Type B pancreatic cell (in vitro differentiated cells): Measurements from ENCODE around the gene PRKCQ. TPM values are rescaled to one million over a fixed set of nuclear protein-coding genes. Genes with fewer than 3 reads are reported as not detected.

Experiments
- DNase-seq: peaks from one replicate; pipeline ENCODE4 v3.0.0; 2021; ENCODE audit warnings: mixed read lengths; ENCODE audit not compliant: unreplicated experiment; ENCODE audit errors: extremely low spot score
- H3K27ac Mint-ChIP-seq: 2 replicates; pipeline ENCODE4 v1.8.0; 2021; ENCODE audit warnings: mild to moderate bottlenecking, mixed read lengths
- H3K27me3 Mint-ChIP-seq: 2 replicates; pipeline ENCODE4 v1.8.0; 2021; ENCODE audit warnings: mixed read lengths
- H3K36me3 Mint-ChIP-seq: 2 replicates; pipeline ENCODE4 v1.8.0; 2021; ENCODE audit warnings: mixed read lengths
- H3K4me1 Mint-ChIP-seq: one replicate; pipeline ENCODE4 v1.8.0; 2021; ENCODE audit warnings: mixed read lengths; ENCODE audit not compliant: unreplicated experiment
- H3K4me3 Mint-ChIP-seq: 2 replicates; pipeline ENCODE4 v1.8.0; 2021; ENCODE audit warnings: mild to moderate bottlenecking, mixed read lengths
- H3K9me3 Mint-ChIP-seq: 2 replicates; pipeline ENCODE4 v1.8.0; 2021; ENCODE audit warnings: mixed read lengths
- CTCF ChIP-seq: fragments of 200-600 bp; sonication (generic); conservative IDR thresholded peaks from 2 replicates; pipeline ENCODE4 v1.5.0; 2021; ENCODE audit warnings: antibody characterized with exemption, mild to moderate bottlenecking
- total RNA-seq: library from RNA; stranded (reverse); gene quantifications from 2 replicates; pipeline ENCODE4 v1.2.1, GENCODE V29; 2021; ENCODE audit warnings: low replicate concordance

PRKCQ gene
- total RNA-seq, 1 donor from 2014 or later, result 2.0 TPM

GRCh38 chr10:6411436-6411835, 168.6 kb downstream of the PRKCQ start:
- Mint-ChIP-seq H3K4me1 (no peaks in the 10 kb centered on the region), H3K27ac (no peak overlapping the region), H3K4me3 (no peak overlapping the region), H3K9me3 (no peaks in the 10 kb centered on the region), H3K27me3 (peaks cover 30% of the 10 kb centered on the region), H3K36me3 (no peaks in the 10 kb centered on the region)
- DNase-seq, result no peak
- no peak for TF ChIP-seq CTCF

DNA sequence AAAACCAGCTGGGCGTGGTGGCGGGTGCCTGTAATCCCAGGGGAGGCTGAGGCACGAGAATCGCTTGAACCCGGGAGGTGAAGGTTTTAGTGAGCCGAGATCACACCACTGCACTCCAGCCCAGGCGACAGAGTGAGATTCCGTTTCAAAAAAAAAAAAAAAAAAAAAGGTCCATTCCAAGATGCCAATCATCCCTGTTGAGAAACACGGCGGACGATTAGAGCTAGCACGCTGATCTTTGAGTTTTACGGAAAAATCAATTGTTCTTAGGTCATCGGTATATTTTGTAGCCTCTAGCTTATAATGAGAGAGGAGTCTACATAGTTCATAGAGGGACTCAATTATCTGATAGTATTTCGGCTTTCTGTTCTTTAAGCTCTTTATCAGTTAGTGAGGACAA, 169.2 kb downstream of the PRKCQ start:
- Mint-ChIP-seq H3K27me3 (peaks cover 33% of the 10 kb centered on the region), H3K27ac (no peak overlapping the region)
- no peak for DNase-seq

DNA sequence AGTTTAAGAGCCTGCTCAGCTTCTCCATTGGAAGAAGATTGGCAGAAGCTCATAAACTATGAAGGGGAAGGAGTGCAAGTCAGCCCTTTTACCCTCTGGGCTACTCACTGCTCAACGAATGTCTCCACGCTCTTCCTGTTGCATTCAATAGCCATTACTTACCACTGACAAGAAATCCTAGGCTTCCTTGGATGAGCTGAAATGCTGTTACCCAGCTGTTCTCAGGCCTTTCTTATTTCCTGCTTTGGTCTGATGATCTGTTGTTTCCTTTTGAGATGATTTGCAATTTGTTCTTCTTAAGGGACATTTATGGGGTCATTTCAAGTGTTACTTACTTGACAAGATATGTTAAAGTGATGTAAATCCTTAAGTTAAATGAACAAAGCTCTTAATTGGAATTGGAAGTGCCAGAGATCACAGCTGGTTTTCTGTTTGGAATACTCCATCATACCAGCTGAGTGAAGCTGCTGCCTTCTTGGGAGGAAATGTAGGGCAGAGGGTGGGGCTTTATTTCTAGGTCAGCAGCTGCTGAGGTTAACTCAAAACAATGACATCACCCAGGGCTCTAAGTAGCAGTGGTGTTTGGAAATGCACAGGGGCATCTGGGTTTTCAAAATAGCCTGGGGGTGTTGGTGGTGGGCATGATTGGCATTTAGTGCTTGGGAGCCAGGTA, 170.0 kb downstream of the PRKCQ start:
- Mint-ChIP-seq H3K36me3 (no peaks in the 10 kb centered on the region), H3K27me3 (peaks cover 35% of the 10 kb centered on the region), H3K27ac (no peak overlapping the region), H3K4me1 (no peaks in the 10 kb centered on the region), H3K9me3 (no peaks in the 10 kb centered on the region), H3K4me3 (no peak overlapping the region)
- no peak for DNase-seq
- no peak for TF ChIP-seq CTCF

More for the DNA sequence above, 169.2 kb downstream of the PRKCQ start:
- no peak for TF ChIP-seq CTCF
- no peak overlapping the region for H3K4me3 Mint-ChIP-seq
- no peaks in the 10 kb centered on the region for H3K4me1 Mint-ChIP-seq
- no peaks in the 10 kb centered on the region for H3K36me3 Mint-ChIP-seq
- no peaks in the 10 kb centered on the region for H3K9me3 Mint-ChIP-seq

GRCh38 chr10:6408799-6409198, 171.3 kb downstream of the PRKCQ start:
- DNase-seq, result no peak
- Mint-ChIP-seq H3K4me3 (no peak overlapping the region), H3K4me1 (no peaks in the 10 kb centered on the region), H3K27ac (no peak overlapping the region), H3K27me3 (peaks cover 28% of the 10 kb centered on the region), H3K36me3 (no peaks in the 10 kb centered on the region), H3K9me3 (no peaks in the 10 kb centered on the region)
- peak; percentile 52 for TF ChIP-seq CTCF

GRCh38 chr10:6407034-6407721, 172.9 kb downstream of the PRKCQ start:
- H3K36me3 Mint-ChIP-seq, result no peaks in the 10 kb centered on the region
- H3K27ac Mint-ChIP-seq, result no peak overlapping the region
- no peaks in the 10 kb centered on the region for H3K4me1 Mint-ChIP-seq
- DNase-seq, result no peak
- no peaks in the 10 kb centered on the region for H3K9me3 Mint-ChIP-seq
- H3K27me3 Mint-ChIP-seq, result peaks cover 40% of the 10 kb centered on the region
- no peak overlapping the region for H3K4me3 Mint-ChIP-seq
- TF ChIP-seq CTCF, result no peak
